CD4-positive, CD25-positive, alpha-beta regulatory T cell (primary cell): Measurements from ENCODE around the gene ARHGAP4. TPM values are rescaled to one million over a fixed set of nuclear protein-coding genes. Genes with fewer than 3 reads are reported as not detected.

Experiments
- ATAC-seq, 2 donors: fragments of 150-1000 bp; cut with Tn5 transposase; one replicate each; pipeline ENCODE4 v1.10.0; 2021; ENCODE audit warnings: low read depth in 2 of 2, moderate number of reproducible peaks in 2 of 2, moderate library complexity in 1 of 2
- DNase-seq, 3 donors: peaks; one replicate each; pipeline versions ENCODE4 v3.0.0 to v3.0.0-alpha.2; 2012 to 2022; ENCODE audit warnings: mixed read lengths in 1 of 3
- H3K27ac ChIP-seq: one replicate; pipeline ENCODE4 v1.7.0; 2013; ENCODE audit warnings: mild to moderate bottlenecking, low read length; ENCODE audit not compliant: insufficient read depth, poor library complexity, severe bottlenecking
- H3K27me3 ChIP-seq: one replicate; pipeline ENCODE4 v1.7.0; 2013; ENCODE audit warnings: low read length; ENCODE audit not compliant: control insufficient read depth, insufficient read depth
- H3K36me3 ChIP-seq: one replicate; pipeline ENCODE4 v1.7.0; 2013; ENCODE audit warnings: mild to moderate bottlenecking, low read length, moderate library complexity; ENCODE audit not compliant: control insufficient read depth, insufficient read depth
- H3K4me1 ChIP-seq: 2 replicates; pipeline ENCODE4 v1.7.0; 2013; ENCODE audit warnings: mild to moderate bottlenecking, low read length; ENCODE audit not compliant: insufficient read depth, control insufficient read depth, poor library complexity, severe bottlenecking
- H3K4me3 ChIP-seq: one replicate; pipeline ENCODE4 v1.7.0; 2013; ENCODE audit warnings: low read depth, mild to moderate bottlenecking, low read length, moderate library complexity
- H3K9me3 ChIP-seq, 2 experiments: 1 replicate in 1 of 2; 2 replicates in 1 of 2; pipeline ENCODE4 v1.7.0; 2013; ENCODE audit warnings: low read length in 2 of 2, mild to moderate bottlenecking in 1 of 2, moderate library complexity in 1 of 2; ENCODE audit not compliant: control insufficient read depth in 2 of 2
- H3K27ac Mint-ChIP-seq, 3 donors: one replicate each; pipeline ENCODE4 v1.8.0; 2020 to 2022; ENCODE audit warnings: mild to moderate bottlenecking in 3 of 3, mixed read lengths in 3 of 3, moderate library complexity in 2 of 3
- H3K27me3 Mint-ChIP-seq: one replicate; pipeline ENCODE4 v1.8.0; 2022; ENCODE audit warnings: mild to moderate bottlenecking, mixed read lengths
- H3K36me3 Mint-ChIP-seq: one replicate; pipeline ENCODE4 v1.8.0; 2020; ENCODE audit warnings: mixed read lengths
- H3K4me1 Mint-ChIP-seq, 4 donors: one replicate each; pipeline ENCODE4 v1.8.0; 2020 to 2022; ENCODE audit warnings: mixed read lengths in 4 of 4, mild to moderate bottlenecking in 1 of 4
- H3K4me3 Mint-ChIP-seq, 4 donors: one replicate each; pipeline ENCODE4 v1.8.0; 2020 to 2022; ENCODE audit warnings: mild to moderate bottlenecking in 4 of 4, mixed read lengths in 4 of 4, moderate library complexity in 3 of 4
- H3K9me3 Mint-ChIP-seq, 7 donors: one replicate each; pipeline ENCODE4 v1.8.0; 2020 to 2022; ENCODE audit warnings: mixed read lengths in 7 of 7, mild to moderate bottlenecking in 3 of 7, moderate library complexity in 2 of 7
- polyA plus RNA-seq, 4 donors: library from polyadenylated mRNA; unstranded; fragments of 300-500 nt; fragmentation: Illumina TruSeq; gene quantifications; one replicate each; pipeline ENCODE4 v1.2.3, GENCODE V29; 2021
- total RNA-seq: library from RNA; stranded (reverse); gene quantifications from one replicate; pipeline ENCODE4 v1.2.3, GENCODE V29; 2022

ARHGAP4 gene
- total and polyA plus RNA-seq, 5 donors from 2014 or later: 73.5 to 459 (median 81.2) TPM

GRCh38 chrX:153903991-153904957 lies 21.8 kb downstream of the ARHGAP4 start, which contains the start of gene AVPR2:
Gene AVPR2 (plus strand): TSS chrX:153904673. CDS start chrX:153905146, 473 bp downstream.
- H3K27me3 ChIP-seq: no peaks in the 10 kb centered on the region
- H3K27ac ChIP-seq: peak within 1 kb of the TSS; percentile 23
- Mint-ChIP-seq H3K36me3 (no peaks in the 10 kb centered on the region), H3K4me1 (peaks cover 4 to 38% (median 15%) of the 10 kb centered on the region in 4 donors), H3K9me3 (peaks cover 0 to 2% (median 0%) of the 10 kb centered on the region in 7 donors), H3K4me3 (peak within 1 kb of the TSS in 3 of 4 donors; percentile 49 to 74 (median 52)), H3K27me3 (peaks cover 5% of the 10 kb centered on the region), H3K27ac (peak within 1 kb of the TSS; percentile 65 to 97 (median 90))
- DNase-seq: peak in 1 of 3 donors; percentile 30
- ATAC-seq: peak in 1 of 2 donors; percentile 22
- H3K4me1 ChIP-seq: peaks cover 45% of the 10 kb centered on the region
- peaks cover 3% of the 10 kb centered on the region for H3K36me3 ChIP-seq
- no peaks in the 10 kb centered on the region for H3K9me3 ChIP-seq
- no peak within 1 kb of the TSS for H3K4me3 ChIP-seq

DNA sequence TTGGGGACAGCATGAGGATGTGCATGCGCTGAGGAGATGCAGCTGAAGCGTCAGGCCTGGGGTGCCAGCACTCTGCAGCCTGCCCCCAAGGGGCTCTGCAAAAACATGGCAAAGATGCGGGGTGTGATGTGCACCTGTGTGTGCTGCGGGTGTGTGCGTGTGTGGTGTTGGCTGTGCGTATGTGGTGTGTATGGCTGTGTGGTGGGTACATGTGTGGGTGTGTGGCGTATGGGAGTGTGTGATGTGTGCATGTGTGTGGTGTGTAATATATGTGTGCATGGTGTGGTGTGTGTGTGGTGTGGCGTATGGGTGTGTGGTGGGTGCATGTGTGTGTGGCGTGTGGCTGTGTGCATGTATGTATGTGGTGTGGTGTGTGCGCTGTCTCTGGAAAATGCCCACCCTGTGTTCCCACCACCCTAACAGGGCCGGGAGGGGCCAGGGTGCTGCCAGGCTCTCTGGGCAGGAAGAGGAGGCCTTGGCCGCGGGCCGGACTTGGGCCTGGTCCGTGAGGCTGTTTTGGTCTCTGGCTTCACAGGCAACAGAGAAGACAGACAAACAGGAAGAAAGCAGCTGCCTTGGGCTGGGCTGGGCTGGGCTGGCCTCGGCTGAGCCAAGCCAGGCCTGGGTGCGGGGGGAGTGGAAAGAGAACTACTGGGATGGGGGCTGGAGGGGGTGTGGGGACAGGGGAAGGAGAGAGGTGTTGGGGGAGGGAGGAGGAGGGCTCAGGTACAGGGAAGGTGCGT lies 22.7 kb downstream of the ARHGAP4 start:
- ATAC-seq (peak in 1 of 2 donors; percentile 5), DNase-seq (no peak)
- Mint-ChIP-seq H3K4me3 (peak overlapping the region in 2 of 4 donors; percentile 49 to 74), H3K27ac (peak overlapping the region; percentile 65 to 97 (median 67)), H3K36me3 (no peaks in the 10 kb centered on the region), H3K4me1 (peaks cover 4 to 38% (median 16%) of the 10 kb centered on the region in 4 donors), H3K27me3 (peaks cover 5% of the 10 kb centered on the region), H3K9me3 (peaks cover 0 to 2% (median 0%) of the 10 kb centered on the region in 7 donors)
- Histone ChIP-seq H3K4me1 (peaks cover 45% of the 10 kb centered on the region), H3K9me3 (no peaks in the 10 kb centered on the region), H3K4me3 (no peak overlapping the region), H3K36me3 (no peaks in the 10 kb centered on the region), H3K27ac (no peak overlapping the region), H3K27me3 (no peaks in the 10 kb centered on the region)

DNA sequence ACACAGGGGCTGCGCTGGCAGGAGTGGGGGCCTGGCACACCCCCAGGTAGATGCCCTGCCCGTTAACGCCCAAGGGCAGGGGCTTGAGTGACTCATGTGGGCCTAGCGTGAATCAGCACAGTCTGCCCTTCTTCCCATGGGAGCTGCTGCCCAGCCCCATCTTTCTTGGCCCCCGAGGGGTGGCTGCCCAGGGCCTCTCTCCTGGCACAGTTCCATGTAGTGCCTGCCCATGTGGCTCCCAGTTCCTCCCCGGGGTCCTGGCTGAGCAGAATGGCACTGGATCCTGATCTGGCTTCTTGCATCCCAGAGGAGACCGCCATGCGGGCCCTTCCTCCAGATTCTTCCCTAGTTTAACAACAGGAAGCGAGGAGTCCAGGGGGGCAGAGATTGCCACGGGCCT lies 23.7 kb downstream of the ARHGAP4 start:
- Histone ChIP-seq H3K27ac (no peak overlapping the region), H3K4me1 (peaks cover 45% of the 10 kb centered on the region), H3K4me3 (no peak overlapping the region), H3K27me3 (no peaks in the 10 kb centered on the region), H3K9me3 (no peaks in the 10 kb centered on the region), H3K36me3 (no peaks in the 10 kb centered on the region)
- Mint-ChIP-seq H3K27ac (no peak overlapping the region), H3K9me3 (peaks cover 0 to 2% (median 0%) of the 10 kb centered on the region in 7 donors), H3K27me3 (peaks cover 5% of the 10 kb centered on the region), H3K4me1 (peaks cover 9 to 38% (median 18%) of the 10 kb centered on the region in 4 donors), H3K4me3 (no peak overlapping the region), H3K36me3 (no peaks in the 10 kb centered on the region)
- ATAC-seq (no peak), DNase-seq (no peak)

GRCh38 chrX:153901753-153902140 lies 24.3 kb downstream of the ARHGAP4 start:
- Mint-ChIP-seq H3K9me3 (peaks cover 0 to 2% (median 0%) of the 10 kb centered on the region in 7 donors), H3K27ac (peak overlapping the region in 1 of 3 donors; percentile 80), H3K4me1 (peaks cover 9 to 38% (median 18%) of the 10 kb centered on the region in 4 donors), H3K36me3 (no peaks in the 10 kb centered on the region), H3K4me3 (peak overlapping the region; percentile 46 to 76 (median 58)), H3K27me3 (peaks cover 5% of the 10 kb centered on the region)
- H3K4me1 ChIP-seq: peaks cover 45% of the 10 kb centered on the region
- no peak for ATAC-seq
- no peaks in the 10 kb centered on the region for H3K36me3 ChIP-seq
- no peak for DNase-seq
- no peaks in the 10 kb centered on the region for H3K27me3 ChIP-seq
- H3K4me3 ChIP-seq: no peak overlapping the region
- no peak overlapping the region for H3K27ac ChIP-seq
- H3K9me3 ChIP-seq: no peaks in the 10 kb centered on the region

- Mint-ChIP-seq H3K27ac (peak overlapping the region in 1 of 3 donors; percentile 37), H3K4me1 (peaks cover 9 to 38% (median 18%) of the 10 kb centered on the region in 4 donors), H3K9me3 (peaks cover 0 to 1% (median 0%) of the 10 kb centered on the region in 7 donors), H3K36me3 (no peaks in the 10 kb centered on the region), H3K27me3 (peaks cover 5% of the 10 kb centered on the region), H3K4me3 (peak overlapping the region; percentile 32 to 76 (median 51))
- Histone ChIP-seq H3K9me3 (no peaks in the 10 kb centered on the region), H3K4me1 (peaks cover 44% of the 10 kb centered on the region), H3K36me3 (no peaks in the 10 kb centered on the region), H3K27ac (no peak overlapping the region), H3K27me3 (no peaks in the 10 kb centered on the region), H3K4me3 (no peak overlapping the region)
- DNase-seq: peak; percentile 28 to 73 (median 56)
- ATAC-seq: peak; percentile 73 to 79
Measured at GRCh38 chrX:153900831-153901752, 25.0 kb downstream of the ARHGAP4 start.

GRCh38 chrX:153897899-153898298 lies 28.2 kb downstream of the ARHGAP4 start:
- Mint-ChIP-seq H3K4me3 (no peak overlapping the region), H3K9me3 (no peaks in the 10 kb centered on the region), H3K36me3 (no peaks in the 10 kb centered on the region), H3K4me1 (peaks cover 2 to 23% (median 14%) of the 10 kb centered on the region in 4 donors), H3K27ac (no peak overlapping the region), H3K27me3 (peaks cover 11% of the 10 kb centered on the region)
- Histone ChIP-seq H3K27ac (no peak overlapping the region), H3K27me3 (no peaks in the 10 kb centered on the region), H3K4me3 (no peak overlapping the region), H3K9me3 (no peaks in the 10 kb centered on the region), H3K36me3 (no peaks in the 10 kb centered on the region), H3K4me1 (peaks cover 18% of the 10 kb centered on the region)
- no peak for ATAC-seq
- no peak for DNase-seq

GRCh38 chrX:153889123-153889522 lies 36.9 kb downstream of the ARHGAP4 start:
- Mint-ChIP-seq H3K36me3 (no peaks in the 10 kb centered on the region), H3K27me3 (peaks cover 39% of the 10 kb centered on the region), H3K9me3 (no peaks in the 10 kb centered on the region), H3K4me3 (no peak overlapping the region), H3K4me1 (peaks cover 0 to 5% (median 0%) of the 10 kb centered on the region in 4 donors), H3K27ac (no peak overlapping the region)
- ATAC-seq (no peak), DNase-seq (no peak)
- Histone ChIP-seq H3K27me3 (peaks cover 8% of the 10 kb centered on the region), H3K4me3 (no peak overlapping the region), H3K27ac (no peak overlapping the region), H3K9me3 (no peaks in the 10 kb centered on the region), H3K4me1 (peaks cover 9% of the 10 kb centered on the region), H3K36me3 (no peaks in the 10 kb centered on the region)
